Neural progenitor cell (in vitro differentiated cells): Measurements from ENCODE around the gene DIAPH2.

Source experiments
- CTCF ChIP-seq: fragments of 200-600 bp; sonication (generic); IDR thresholded peaks from 2 replicates; pipeline ENCODE4 v1.5.1; 2017; ENCODE audit warnings: antibody characterized with exemption, mild to moderate bottlenecking
- EZH2 ChIP-seq: fragments of 200-600 bp; sonication (generic); IDR thresholded peaks from 2 replicates; pipeline ENCODE4 v1.6.1; 2017; ENCODE audit warnings: antibody characterized with exemption, mild to moderate bottlenecking, moderate library complexity

GRCh38 chrX:96705905-96706304, 21.3 kb downstream of the DIAPH2 start:
- no peak for TF ChIP-seq CTCF
- TF ChIP-seq EZH2, result no peak
